ENCODE data around the gene CXADR. TPM values are rescaled to one million over a fixed set of nuclear protein-coding genes. Genes with fewer than 3 reads are reported as not detected.

CXADR gene
- total RNA-seq, 1 experiment from 2014 or later = 152 TPM

DNA sequence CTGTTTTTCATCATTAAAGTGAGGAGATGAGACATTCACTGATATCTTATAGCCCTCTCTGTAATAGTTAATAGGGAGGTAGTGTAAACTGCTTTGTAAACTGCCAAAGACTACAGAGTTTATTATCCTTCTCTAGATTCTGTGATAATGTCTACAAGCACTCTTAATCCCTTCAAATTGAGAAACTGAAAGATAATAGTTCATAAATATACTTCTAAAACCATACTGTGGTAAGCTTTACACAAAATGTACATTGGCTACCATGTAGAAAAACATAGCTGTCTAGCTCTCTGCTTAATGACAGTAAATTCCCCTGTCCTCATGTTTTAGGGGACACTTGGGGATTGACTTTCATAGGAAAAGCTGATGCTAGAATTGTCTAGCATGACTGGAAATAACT lies 39.6 kb downstream of the CXADR start:
- H4K20me1 ChIP-seq (ENCODE audit: control insufficient read depth, insufficient read depth, insufficient read length) = no peaks in the 10 kb centered on the region
- no peak overlapping the region for H3K9ac ChIP-seq (ENCODE audit: extremely low read depth, insufficient read length, low read length)
- H3K27me3 Mint-ChIP-seq (ENCODE audit: low read depth) = no peaks in the 10 kb centered on the region
- no peaks in the 10 kb centered on the region for H3K9me3 Mint-ChIP-seq
- no peak overlapping the region for H2BK120ac ChIP-seq (ENCODE audit: low read depth, low read length, poor library complexity, severe bottlenecking)
- H3K4me1 Mint-ChIP-seq = peaks cover 2 to 3% of the 10 kb centered on the region in 2 experiments; a peak in 2 of 4 replicates
- H3K27me3 ChIP-seq (ENCODE audit: insufficient read depth, low read length) = no peaks in the 10 kb centered on the region
- no peak overlapping the region for H4K8ac ChIP-seq (replicated peaks; ENCODE audit: insufficient read length, low read depth, low read length)
- H3K27ac ChIP-seq (ENCODE audit: insufficient read length, low read depth, low read length) = no peak overlapping the region
- no peak overlapping the region for H3K23ac ChIP-seq (ENCODE audit: insufficient read length, low read depth, low read length)
- H3K56ac ChIP-seq (ENCODE audit: insufficient read length, low read depth, low read length) = no peak overlapping the region
- H3T11ph ChIP-seq (ENCODE audit: low read length) = no peak overlapping the region
- no peak overlapping the region for H2BK5ac ChIP-seq (ENCODE audit: insufficient read length, low read length)
- no peak overlapping the region for H2BK15ac ChIP-seq (ENCODE audit: low read depth, low read length)
- no peak overlapping the region for H3K4ac ChIP-seq (ENCODE audit: low read depth, low read length)
- no peak overlapping the region for H3K18ac ChIP-seq (ENCODE audit: insufficient read length, low read depth, low read length)
- H3K79me1 ChIP-seq (ENCODE audit: insufficient read depth, low read depth, low read length, poor library complexity, severe bottlenecking) = peaks cover 22% of the 10 kb centered on the region
- no peak overlapping the region for H2AFZ ChIP-seq (ENCODE audit: low read length)
- H3K36me3 Mint-ChIP-seq (ENCODE audit: insufficient read depth in 1 of 3, low read depth in 3 of 3) = peaks cover 29 to 79% (median 75%) of the 10 kb centered on the region in 3 experiments; a peak in 6 of 7 replicates
- H3K27ac Mint-ChIP-seq = no peak overlapping the region
- H2BK20ac ChIP-seq (ENCODE audit: low read depth, low read length, poor library complexity, severe bottlenecking) = no peak overlapping the region
- H3K4me3 Mint-ChIP-seq = no peak overlapping the region
- peaks cover 12% of the 10 kb centered on the region for H3K79me2 ChIP-seq (ENCODE audit: insufficient read depth, low read length)
- H3K4me2 ChIP-seq (ENCODE audit: insufficient read depth, insufficient read length, low read length) = no peak overlapping the region
- H3K23me2 ChIP-seq (ENCODE audit: insufficient read length, low read depth, low read length, poor library complexity, severe bottlenecking) = no peaks in the 10 kb centered on the region
- H2AK5ac ChIP-seq (ENCODE audit: insufficient read length, low read length) = no peak overlapping the region
- H3K4me1 ChIP-seq (ENCODE audit: insufficient read depth, low read length) = peaks cover 2% of the 10 kb centered on the region
- DNase-seq = no peak
- no peak overlapping the region for H4K91ac ChIP-seq (ENCODE audit: insufficient read length, low read depth, low read length)
- no peak overlapping the region for H3K14ac ChIP-seq (ENCODE audit: insufficient read depth, low read length)
- TF ChIP-seq, protein P1, sequence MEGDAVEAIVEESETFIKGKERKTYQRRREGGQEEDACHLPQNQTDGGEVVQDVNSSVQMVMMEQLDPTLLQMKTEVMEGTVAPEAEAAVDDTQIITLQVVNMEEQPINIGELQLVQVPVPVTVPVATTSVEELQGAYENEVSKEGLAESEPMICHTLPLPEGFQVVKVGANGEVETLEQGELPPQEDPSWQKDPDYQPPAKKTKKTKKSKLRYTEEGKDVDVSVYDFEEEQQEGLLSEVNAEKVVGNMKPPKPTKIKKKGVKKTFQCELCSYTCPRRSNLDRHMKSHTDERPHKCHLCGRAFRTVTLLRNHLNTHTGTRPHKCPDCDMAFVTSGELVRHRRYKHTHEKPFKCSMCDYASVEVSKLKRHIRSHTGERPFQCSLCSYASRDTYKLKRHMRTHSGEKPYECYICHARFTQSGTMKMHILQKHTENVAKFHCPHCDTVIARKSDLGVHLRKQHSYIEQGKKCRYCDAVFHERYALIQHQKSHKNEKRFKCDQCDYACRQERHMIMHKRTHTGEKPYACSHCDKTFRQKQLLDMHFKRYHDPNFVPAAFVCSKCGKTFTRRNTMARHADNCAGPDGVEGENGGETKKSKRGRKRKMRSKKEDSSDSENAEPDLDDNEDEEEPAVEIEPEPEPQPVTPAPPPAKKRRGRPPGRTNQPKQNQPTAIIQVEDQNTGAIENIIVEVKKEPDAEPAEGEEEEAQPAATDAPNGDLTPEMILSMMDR (conservative IDR thresholded peaks at IDR 0.05) = no peak
- H2BK12ac ChIP-seq (ENCODE audit: insufficient read length, low read depth, low read length) = no peak overlapping the region
- no peaks in the 10 kb centered on the region for H3K9me3 ChIP-seq (ENCODE audit: control insufficient read depth, low read depth, low read length)
- no peak overlapping the region for H4K5ac ChIP-seq (ENCODE audit: insufficient read length, low read depth, low read length)

Measured in H9 (cell line).